ENCODE data around the gene VIT. TPM values are rescaled to one million over a fixed set of nuclear protein-coding genes. Genes with fewer than 3 reads are reported as not detected.

VIT gene
- total RNA-seq, 2 donors from 2014 or later, result 2.0 to 10.7 TPM

- WGBS, result 80% methylated on average over 9 of the region's 9 CpGs
- Histone ChIP-seq H3K27me3 (replicated peaks; ENCODE audit: insufficient read depth) (no peaks in the 10 kb centered on the region), H3K4me1 (replicated peaks) (no peaks in the 10 kb centered on the region), H3K27ac (no peak overlapping the region), H3K9me3 (no peaks in the 10 kb centered on the region), H3K4me3 (no peak overlapping the region), H3K36me3 (no peaks in the 10 kb centered on the region)
- intact Hi-C loops (cut with DNase I), result loop anchor here (10.0 kb wide), 1 partner anchor 153 kb away; no protein-coding TSS in a partner anchor
- no peak for DNase-seq (ENCODE audit: low spot score)
- TF ChIP-seq POLR2A (IDR thresholded peaks at IDR 0.05) (no peak), POLR2AphosphoS5 (IDR thresholded peaks at IDR 0.05) (no peak)
- TF ChIP-seq, protein P1, sequence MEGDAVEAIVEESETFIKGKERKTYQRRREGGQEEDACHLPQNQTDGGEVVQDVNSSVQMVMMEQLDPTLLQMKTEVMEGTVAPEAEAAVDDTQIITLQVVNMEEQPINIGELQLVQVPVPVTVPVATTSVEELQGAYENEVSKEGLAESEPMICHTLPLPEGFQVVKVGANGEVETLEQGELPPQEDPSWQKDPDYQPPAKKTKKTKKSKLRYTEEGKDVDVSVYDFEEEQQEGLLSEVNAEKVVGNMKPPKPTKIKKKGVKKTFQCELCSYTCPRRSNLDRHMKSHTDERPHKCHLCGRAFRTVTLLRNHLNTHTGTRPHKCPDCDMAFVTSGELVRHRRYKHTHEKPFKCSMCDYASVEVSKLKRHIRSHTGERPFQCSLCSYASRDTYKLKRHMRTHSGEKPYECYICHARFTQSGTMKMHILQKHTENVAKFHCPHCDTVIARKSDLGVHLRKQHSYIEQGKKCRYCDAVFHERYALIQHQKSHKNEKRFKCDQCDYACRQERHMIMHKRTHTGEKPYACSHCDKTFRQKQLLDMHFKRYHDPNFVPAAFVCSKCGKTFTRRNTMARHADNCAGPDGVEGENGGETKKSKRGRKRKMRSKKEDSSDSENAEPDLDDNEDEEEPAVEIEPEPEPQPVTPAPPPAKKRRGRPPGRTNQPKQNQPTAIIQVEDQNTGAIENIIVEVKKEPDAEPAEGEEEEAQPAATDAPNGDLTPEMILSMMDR (IDR thresholded peaks at IDR 0.05), result no peak
These were observed 28.6 kb upstream of the VIT start for GRCh38 chr2:36667931-36668330.

- no peak for DNase-seq (ENCODE audit: low spot score)
- H3K4me3 ChIP-seq, result no peak overlapping the region
- H3K36me3 ChIP-seq, result no peaks in the 10 kb centered on the region
- H3K4me1 ChIP-seq (replicated peaks), result no peaks in the 10 kb centered on the region
- no peak overlapping the region for H3K27ac ChIP-seq
- intact Hi-C loops (cut with DNase I), result no loop called here
- 75% methylated on average over 6 of the region's 6 CpGs for WGBS
- no peak for TF ChIP-seq POLR2AphosphoS5 (IDR thresholded peaks at IDR 0.05)
- TF ChIP-seq, protein P1 (IDR thresholded peaks at IDR 0.05), result no peak
- TF ChIP-seq POLR2A (IDR thresholded peaks at IDR 0.05), result no peak
- H3K27me3 ChIP-seq (replicated peaks; ENCODE audit: insufficient read depth), result no peaks in the 10 kb centered on the region
- H3K9me3 ChIP-seq, result no peaks in the 10 kb centered on the region
These were observed 25.5 kb upstream of the VIT start for GRCh38 chr2:36670881-36671595.

GRCh38 chr2:36671731-36672130 is 24.8 kb upstream of the VIT start:
- Histone ChIP-seq H3K27ac (no peak overlapping the region), H3K9me3 (no peaks in the 10 kb centered on the region), H3K4me3 (no peak overlapping the region), H3K4me1 (replicated peaks) (no peaks in the 10 kb centered on the region), H3K36me3 (no peaks in the 10 kb centered on the region), H3K27me3 (replicated peaks; ENCODE audit: insufficient read depth) (no peaks in the 10 kb centered on the region)
- WGBS, result 86% methylated on average over 2 of the region's 2 CpGs
- DNase-seq (ENCODE audit: low spot score), result no peak
- no peak for TF ChIP-seq POLR2AphosphoS5 (IDR thresholded peaks at IDR 0.05)
- TF ChIP-seq, protein P1 (IDR thresholded peaks at IDR 0.05), result no peak
- TF ChIP-seq POLR2A (IDR thresholded peaks at IDR 0.05), result no peak
- intact Hi-C loops (cut with DNase I), result no loop called here

DNA sequence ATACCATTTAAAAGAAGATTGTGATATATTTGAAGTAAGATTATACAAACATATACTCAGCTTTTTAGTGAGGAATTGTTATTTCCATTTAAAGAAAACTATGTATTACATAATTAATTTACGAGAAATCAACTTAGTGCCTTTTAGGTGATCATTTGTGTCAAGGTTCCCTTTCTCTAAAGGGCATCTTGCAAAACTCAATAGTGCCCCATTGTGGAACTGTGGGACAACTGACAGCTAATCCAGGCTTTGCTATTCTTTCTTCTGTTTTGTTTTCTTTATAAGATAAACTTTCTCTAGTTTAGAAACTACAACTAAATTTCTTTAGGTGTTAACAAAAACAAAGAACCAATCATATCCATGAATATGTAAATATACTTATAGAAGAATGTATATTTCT is 24.3 kb upstream of the VIT start:
- DNase-seq (ENCODE audit: low spot score), result no peak
- Histone ChIP-seq H3K4me1 (replicated peaks) (no peaks in the 10 kb centered on the region), H3K27me3 (replicated peaks; ENCODE audit: insufficient read depth) (no peaks in the 10 kb centered on the region), H3K27ac (no peak overlapping the region), H3K4me3 (no peak overlapping the region), H3K9me3 (no peaks in the 10 kb centered on the region), H3K36me3 (no peaks in the 10 kb centered on the region)
- TF ChIP-seq, protein P1 (IDR thresholded peaks at IDR 0.05), result peak in 1 of 4 experiments; percentile 8
- no peak for TF ChIP-seq POLR2A (IDR thresholded peaks at IDR 0.05)
- no peak for TF ChIP-seq POLR2AphosphoS5 (IDR thresholded peaks at IDR 0.05)
- intact Hi-C loops (cut with DNase I), result no loop called here
- WGBS, result 78% methylated on average over 1 of the region's 1 CpG

All from prostate gland (tissue), 2 donors.